IMR-90 (cell line): Measurements from ENCODE around the gene LLCFC1.

Source experiments
- BHLHE40 ChIP-seq: fragments of 150-350 bp; IDR thresholded peaks from 2 replicates; pipeline ENCODE4 v1.6.1; 2016; ENCODE audit warnings: mild to moderate bottlenecking, low read depth, low read length
- CHD1 ChIP-seq: IDR thresholded peaks from 2 replicates; pipeline ENCODE4 v1.6.1; 2012; ENCODE audit warnings: low read depth, low read length, improper control_type of control experiment
- CTCF ChIP-seq: conservative IDR thresholded peaks from 2 replicates; pipeline ENCODE4 v1.5.1; 2012; ENCODE audit warnings: mild to moderate bottlenecking, low read depth, low read length, improper control_type of control experiment
- MXI1 ChIP-seq: IDR thresholded peaks from 2 replicates; pipeline ENCODE4 v1.6.1; 2012; ENCODE audit warnings: low read depth, mild to moderate bottlenecking, low read length, moderate library complexity, borderline replicate concordance
- POLR2A ChIP-seq: IDR thresholded peaks from 2 replicates; pipeline ENCODE4 v1.6.1; 2012; ENCODE audit warnings: mild to moderate bottlenecking, low read depth, low read length
- USF2 ChIP-seq: fragments of 150-350 bp; IDR thresholded peaks from 2 replicates; pipeline ENCODE4 v1.6.1; 2017; ENCODE audit warnings: mild to moderate bottlenecking, antibody characterized with exemption, low read length, low read depth
- TF ChIP-seq, protein P1 (sequence below): fragments of 150-350 bp; IDR thresholded peaks from 2 replicates; pipeline ENCODE4 v1.6.1; 2016; ENCODE audit warnings: low read depth, mild to moderate bottlenecking, low read length, moderate library complexity, borderline replicate concordance

GRCh38 chr7:142963993-142964392 is 24.7 kb downstream of the LLCFC1 start:
- no peak for TF ChIP-seq CTCF
- TF ChIP-seq USF2, result no peak
- TF ChIP-seq POLR2A, result no peak
- TF ChIP-seq, protein P1, sequence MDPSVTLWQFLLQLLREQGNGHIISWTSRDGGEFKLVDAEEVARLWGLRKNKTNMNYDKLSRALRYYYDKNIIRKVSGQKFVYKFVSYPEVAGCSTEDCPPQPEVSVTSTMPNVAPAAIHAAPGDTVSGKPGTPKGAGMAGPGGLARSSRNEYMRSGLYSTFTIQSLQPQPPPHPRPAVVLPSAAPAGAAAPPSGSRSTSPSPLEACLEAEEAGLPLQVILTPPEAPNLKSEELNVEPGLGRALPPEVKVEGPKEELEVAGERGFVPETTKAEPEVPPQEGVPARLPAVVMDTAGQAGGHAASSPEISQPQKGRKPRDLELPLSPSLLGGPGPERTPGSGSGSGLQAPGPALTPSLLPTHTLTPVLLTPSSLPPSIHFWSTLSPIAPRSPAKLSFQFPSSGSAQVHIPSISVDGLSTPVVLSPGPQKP, result no peak
- TF ChIP-seq MXI1, result no peak
- TF ChIP-seq CHD1, result no peak
- TF ChIP-seq BHLHE40, result no peak
